Neural cell (in vitro differentiated cells): ENCODE data around the gene KHSRP.

Source experiments
- CTCF ChIP-seq: fragments of 450-650 bp; IDR thresholded peaks from 2 replicates; pipeline ENCODE4 v1.5.1; 2014; ENCODE audit warnings: antibody characterized with exemption, mild to moderate bottlenecking, moderate library complexity; ENCODE audit not compliant: poor library complexity, severe bottlenecking
- EP300 ChIP-seq: fragments of 450-650 bp; conservative IDR thresholded peaks from 2 replicates; pipeline ENCODE4 v1.6.1; 2014; ENCODE audit warnings: antibody characterized with exemption, mild to moderate bottlenecking, moderate library complexity; ENCODE audit not compliant: poor library complexity, severe bottlenecking
- EZH2 ChIP-seq: fragments of 200-600, 300-800 bp; shearing (Covaris generic), sonication (generic); IDR thresholded peaks from 2 replicates; pipeline ENCODE4 v1.6.1; 2014; ENCODE audit warnings: antibody characterized with exemption, low read length, borderline replicate concordance, mild to moderate bottlenecking; ENCODE audit not compliant: insufficient read depth, poor library complexity, severe bottlenecking
- TAF1 ChIP-seq: IDR thresholded peaks from 2 replicates; pipeline ENCODE4 v1.6.1; 2012; ENCODE audit warnings: low read depth

- TF ChIP-seq CTCF (no peak), EZH2 (no peak), EP300 (no peak), TAF1 (no peak)
Measured at GRCh38 chr19:6387372-6387771, 37.2 kb downstream of the KHSRP start.
